Measurements from ENCODE around the gene SCFD1. TPM values are rescaled to one million over a fixed set of nuclear protein-coding genes. Genes with fewer than 3 reads are reported as not detected.
A peak's percentile ranks its signal among the peaks of the same experiment; 100 is the strongest.

Gene SCFD1
- total RNA-seq, 2 experiments from 2014 or later = 65.1 to 72.6 TPM

DNA sequence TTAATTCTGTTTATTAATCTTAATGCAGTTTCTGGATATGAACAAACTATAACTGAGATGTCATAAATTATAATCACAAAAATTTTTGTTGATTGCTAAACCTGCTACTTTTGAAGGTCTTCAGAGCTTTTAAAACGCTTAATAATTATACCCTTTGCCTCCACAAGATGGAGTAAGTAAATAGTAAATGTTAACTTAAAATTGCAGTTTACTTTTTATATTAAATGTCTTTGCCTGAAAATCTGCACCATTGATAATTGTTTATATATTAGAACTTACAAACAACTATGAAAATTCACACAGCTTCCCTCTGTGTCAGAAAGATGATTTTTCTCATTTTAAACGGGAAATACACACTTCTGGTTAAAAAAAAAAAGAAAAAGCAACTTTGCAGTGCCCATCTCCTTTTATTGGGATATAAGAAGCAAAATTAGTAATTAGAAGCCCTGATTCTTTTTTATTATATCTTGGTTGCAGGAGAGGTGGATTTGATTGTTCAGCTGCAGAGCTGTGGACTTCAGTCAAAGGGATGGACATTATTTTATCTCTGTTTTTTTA is 35.6 kb downstream of the SCFD1 start:
- H3K4me3 ChIP-seq (ENCODE audit: low read depth, low read length, poor library complexity, severe bottlenecking) = no peak overlapping the region
- H3K9me3 ChIP-seq (ENCODE audit: low read length) = no peaks in the 10 kb centered on the region
- TF ChIP-seq CTCF (conservative IDR thresholded peaks at IDR 0.05; ENCODE audit: low read length) (peak; percentile 76), EZH2phosphoT487 (IDR thresholded peaks at IDR 0.05; ENCODE audit: borderline replicate concordance, low read depth, low read length) (no peak)
- no peak overlapping the region for H2AFZ ChIP-seq (ENCODE audit: low read length)
- ChIA-PET POLR2A (interaction anchor here (1.2 to 1.4 kb wide), 2 partner anchors 25 to 35 kb away, joined by 3 to 4 read pairs; no protein-coding TSS in a partner anchor), CTCF (ENCODE audit: unreplicated experiment) (no interaction called here)
- intact Hi-C loops (cut with micrococcal nuclease; ENCODE audit: unreplicated experiment) = loop anchor here (10.0 kb wide), 3 partner anchors 247 to 697 kb away; no protein-coding TSS in a partner anchor
- no peaks in the 10 kb centered on the region for H3K9me2 ChIP-seq (ENCODE audit: insufficient read depth, low read length)
- no TSS peak for BruUV-seq (replicated peaks)
- H3K4me2 ChIP-seq (ENCODE audit: low read length) = no peak overlapping the region
- H4K20me1 ChIP-seq (ENCODE audit: insufficient read depth, low read length) = no peaks in the 10 kb centered on the region
- peaks cover 96% of the 10 kb centered on the region for H3K36me3 ChIP-seq (ENCODE audit: insufficient read depth, low read length)
- no peak overlapping the region for H3K27ac ChIP-seq (ENCODE audit: low read depth, low read length, poor library complexity, severe bottlenecking)
- no peaks in the 10 kb centered on the region; the same call in 1 of the 2 replicates for H3K79me2 ChIP-seq (ENCODE audit: insufficient read depth, low read depth, low read length)
- H3K4me1 ChIP-seq (ENCODE audit: insufficient read depth, low read length, poor library complexity, severe bottlenecking) = no peaks in the 10 kb centered on the region
- DNase-seq (ENCODE audit: low spot score) = peak; percentile 29

DNA sequence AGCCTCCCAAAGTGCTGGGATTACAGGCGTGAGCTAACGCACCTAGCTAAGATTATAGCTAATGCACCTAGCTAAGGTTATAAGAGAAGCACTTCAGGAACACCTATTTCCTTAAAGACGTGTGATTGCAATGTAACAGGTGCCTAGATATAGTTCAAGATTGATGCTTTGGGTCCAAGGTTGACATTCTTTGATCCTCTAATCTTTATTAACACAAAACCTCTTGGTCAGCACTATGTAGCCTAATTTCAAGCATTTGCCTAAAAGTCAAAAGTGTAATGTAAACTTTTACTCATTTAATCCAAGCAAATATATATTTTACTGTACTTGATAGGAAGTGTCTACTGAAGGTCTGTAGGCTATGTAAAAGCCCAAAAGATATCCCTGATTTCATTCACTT is 36.5 kb downstream of the SCFD1 start:
- ChIA-PET CTCF (ENCODE audit: unreplicated experiment) (no interaction called here), POLR2A (interaction anchor here (0.6 to 1.4 kb wide), 5 partner anchors 10 to 37 kb away, joined by 3 to 4 read pairs (median 3); no protein-coding TSS in a partner anchor)
- no peak for DNase-seq (ENCODE audit: low spot score)
- Histone ChIP-seq H3K9me2 (ENCODE audit: insufficient read depth, low read length) (no peaks in the 10 kb centered on the region), H3K9me3 (ENCODE audit: low read length) (no peaks in the 10 kb centered on the region), H3K4me3 (ENCODE audit: low read depth, low read length, poor library complexity, severe bottlenecking) (no peak overlapping the region), H2AFZ (ENCODE audit: low read length) (no peak overlapping the region), H3K4me1 (ENCODE audit: insufficient read depth, low read length, poor library complexity, severe bottlenecking) (no peaks in the 10 kb centered on the region), H3K27ac (ENCODE audit: low read depth, low read length, poor library complexity, severe bottlenecking) (no peak overlapping the region), H4K20me1 (ENCODE audit: insufficient read depth, low read length) (no peaks in the 10 kb centered on the region), H3K79me2 (ENCODE audit: insufficient read depth, low read depth, low read length) (no peaks in the 10 kb centered on the region; the same call in 1 of the 2 replicates), H3K36me3 (ENCODE audit: insufficient read depth, low read length) (peaks cover 96% of the 10 kb centered on the region), H3K4me2 (ENCODE audit: low read length) (no peak overlapping the region)
- intact Hi-C loops (cut with micrococcal nuclease; ENCODE audit: unreplicated experiment) = loop anchor here (10.0 kb wide), 3 partner anchors 246 to 696 kb away; no protein-coding TSS in a partner anchor
- TF ChIP-seq EZH2phosphoT487 (IDR thresholded peaks at IDR 0.05; ENCODE audit: borderline replicate concordance, low read depth, low read length) = no peak
- no peak for TF ChIP-seq CTCF (conservative IDR thresholded peaks at IDR 0.05; ENCODE audit: low read length)
- no TSS peak for BruUV-seq (replicated peaks)

DNA sequence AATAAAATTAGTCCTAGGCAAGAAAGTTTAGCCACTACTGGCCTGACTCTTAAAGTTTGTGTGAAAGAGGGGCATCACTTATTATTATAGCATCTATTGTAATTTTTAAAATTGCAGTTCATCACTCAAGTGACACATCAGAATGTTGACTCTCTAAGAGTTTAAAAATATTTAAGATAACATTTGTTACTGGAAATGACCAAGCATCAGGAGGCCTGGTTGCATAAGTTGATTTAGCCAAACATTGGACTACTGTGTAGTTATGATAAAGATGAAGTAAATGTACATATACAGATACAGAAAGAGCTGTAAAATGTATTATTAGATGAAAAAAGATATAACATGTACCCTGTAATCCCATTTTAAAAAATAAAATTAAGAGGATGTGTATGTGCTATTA is 47.5 kb downstream of the SCFD1 start:
- Histone ChIP-seq H3K36me3 (ENCODE audit: insufficient read depth, low read length) (peaks cover 23% of the 10 kb centered on the region), H4K20me1 (ENCODE audit: insufficient read depth, low read length) (no peaks in the 10 kb centered on the region), H3K4me1 (ENCODE audit: insufficient read depth, low read length, poor library complexity, severe bottlenecking) (no peaks in the 10 kb centered on the region), H3K27ac (ENCODE audit: low read depth, low read length, poor library complexity, severe bottlenecking) (no peak overlapping the region), H3K9me3 (ENCODE audit: low read length) (no peaks in the 10 kb centered on the region), H3K4me2 (ENCODE audit: low read length) (no peak overlapping the region), H3K9me2 (ENCODE audit: insufficient read depth, low read length) (no peaks in the 10 kb centered on the region), H3K79me2 (ENCODE audit: insufficient read depth, low read depth, low read length) (no peaks in the 10 kb centered on the region), H2AFZ (ENCODE audit: low read length) (no peak overlapping the region), H3K4me3 (ENCODE audit: low read depth, low read length, poor library complexity, severe bottlenecking) (no peak overlapping the region)
- intact Hi-C loops (cut with micrococcal nuclease; ENCODE audit: unreplicated experiment) = no loop called here
- CTCF ChIA-PET (ENCODE audit: unreplicated experiment) = no interaction called here
- BruUV-seq (replicated peaks) = no TSS peak
- TF ChIP-seq CTCF (conservative IDR thresholded peaks at IDR 0.05; ENCODE audit: low read length) = no peak
- POLR2A ChIA-PET = interaction anchor here (0.7 kb wide), 1 partner anchor 36 kb away, joined by 3 read pairs; no protein-coding TSS in a partner anchor
- DNase-seq (ENCODE audit: low spot score) = no peak
